ENCODE measurements around the gene NKX3-2.

NKX3-2 gene

GRCh38 chr4:13496605-13497004 lies 47.7 kb downstream of the NKX3-2 start:
- no peak for DNase-seq

GRCh38 chr4:13495753-13496152 lies 48.6 kb downstream of the NKX3-2 start:
- no peak for DNase-seq

- no peak for DNase-seq
Observed at GRCh38 chr4:13493793-13494192, 50.5 kb downstream of the NKX3-2 start.

- no peak for DNase-seq
Observed at GRCh38 chr4:13492747-13493146, 51.6 kb downstream of the NKX3-2 start.

Measured in NCI-H146 (cell line).